Colonic mucosa (tissue), 4 donors: ENCODE results near the gene PPP1R16B. TPM values are rescaled to one million over a fixed set of nuclear protein-coding genes. Genes with fewer than 3 reads are reported as not detected.

Experiments used
- DNase-seq: peaks from one replicate; pipeline ENCODE4 v3.0.0-alpha.2; 2020
- H3K27ac ChIP-seq: fragments of 200-600 bp; one replicate; pipeline ENCODE4 v1.8.0; 2021
- H3K27me3 ChIP-seq: fragments of 200-600 bp; one replicate; pipeline ENCODE4 v1.8.0; 2021
- H3K36me3 ChIP-seq: fragments of 200-600 bp; one replicate; pipeline ENCODE4 v1.8.0; 2021
- H3K4me1 ChIP-seq: fragments of 200-600 bp; one replicate; pipeline ENCODE4 v1.8.0; 2021; ENCODE audit warnings: mild to moderate bottlenecking
- H3K4me3 ChIP-seq: fragments of 200-600 bp; one replicate; pipeline ENCODE4 v1.8.0; 2021
- H3K9ac ChIP-seq, 2 donors: one replicate each; pipeline ENCODE4 v1.7.0; 2013; ENCODE audit warnings: control low read depth in 2 of 2, low read depth in 2 of 2, low read length in 2 of 2
- H3K9me3 ChIP-seq: fragments of 200-600 bp; one replicate; pipeline ENCODE4 v1.8.0; 2021
- CTCF ChIP-seq: fragments of 200-600 bp; IDR thresholded peaks from one replicate; pipeline ENCODE4 v1.8.0; 2022; ENCODE audit warnings: antibody characterized with exemption, mild to moderate bottlenecking
- intact Hi-C: fragments of 100-400 bp; cut with DNase I; formaldehyde crosslinking; loops from one replicate; pipeline ENCODE4 v1.14.1; 2022
- total RNA-seq, 2 donors: library from RNA; stranded (reverse); fragmentation: NEBNext Ultra II Directional in 1 of 2; extraction: Animal tissue kit (Norgen Biotek cat#: 25700) in 1 of 2; gene quantifications; one replicate each; pipeline ENCODE4 v1.2.1, GENCODE V29; 2021
- donor health status: healthy.
- donor health status: DM: no; HTN: no; CAD: no.
- donor health status: DM: no; HTN: no; CAD: no.

PPP1R16B gene
- total RNA-seq, 2 donors from 2014 or later: 2.0 to 2.1 TPM

GRCh38 chr20:38871560-38871953, 66.1 kb downstream of the PPP1R16B start:
- peaks cover 13% of the 10 kb centered on the region for H3K4me1 ChIP-seq
- no peak for DNase-seq
- TF ChIP-seq CTCF: no peak

GRCh38 chr20:38872036-38872435, 66.5 kb downstream of the PPP1R16B start:
- intact Hi-C loops: no loop called here
- DNase-seq: peak; percentile 77
- Histone ChIP-seq H3K9me3 (no peaks in the 10 kb centered on the region), H3K27me3 (no peaks in the 10 kb centered on the region), H3K36me3 (no peaks in the 10 kb centered on the region), H3K4me1 (peaks cover 13% of the 10 kb centered on the region), H3K4me3 (no peak overlapping the region), H3K27ac (peak overlapping the region; percentile 70), H3K9ac (peak overlapping the region; percentile 42 to 49)
- no peak for TF ChIP-seq CTCF

More at GRCh38 chr20:38871560-38871953, 66.1 kb downstream of the PPP1R16B start:
- Histone ChIP-seq H3K9ac (no peak overlapping the region), H3K4me3 (no peak overlapping the region), H3K36me3 (no peaks in the 10 kb centered on the region), H3K27me3 (no peaks in the 10 kb centered on the region), H3K9me3 (no peaks in the 10 kb centered on the region), H3K27ac (peak overlapping the region; percentile 70)
- intact Hi-C loops: no loop called here

- intact Hi-C loops: no loop called here
- H3K9me3 ChIP-seq: no peaks in the 10 kb centered on the region
- H3K36me3 ChIP-seq: no peaks in the 10 kb centered on the region
- peak overlapping the region; percentile 70 for H3K27ac ChIP-seq
- peaks cover 13% of the 10 kb centered on the region for H3K4me1 ChIP-seq
- DNase-seq: no peak
- no peak overlapping the region for H3K4me3 ChIP-seq
- peak overlapping the region; percentile 42 to 49 for H3K9ac ChIP-seq
- H3K27me3 ChIP-seq: no peaks in the 10 kb centered on the region
- no peak for TF ChIP-seq CTCF
Observed at GRCh38 chr20:38872491-38873049, 67.1 kb downstream of the PPP1R16B start.

- H3K36me3 ChIP-seq: no peaks in the 10 kb centered on the region
- intact Hi-C loops: no loop called here
- no peak for TF ChIP-seq CTCF
- no peak overlapping the region for H3K4me3 ChIP-seq
- DNase-seq: no peak
- peaks cover 13% of the 10 kb centered on the region for H3K4me1 ChIP-seq
- no peaks in the 10 kb centered on the region for H3K27me3 ChIP-seq
- H3K9ac ChIP-seq: no peak overlapping the region
- no peaks in the 10 kb centered on the region for H3K9me3 ChIP-seq
- peak overlapping the region; percentile 70 for H3K27ac ChIP-seq
Observed at GRCh38 chr20:38873050-38873581, 67.6 kb downstream of the PPP1R16B start.

- intact Hi-C loops: no loop called here
- no peak for TF ChIP-seq CTCF
- DNase-seq: peak; percentile 38
- no peak overlapping the region for H3K4me3 ChIP-seq
- H3K27me3 ChIP-seq: no peaks in the 10 kb centered on the region
- peak overlapping the region; percentile 51 to 52 for H3K9ac ChIP-seq
- H3K9me3 ChIP-seq: no peaks in the 10 kb centered on the region
- H3K36me3 ChIP-seq: no peaks in the 10 kb centered on the region
- peaks cover 13% of the 10 kb centered on the region for H3K4me1 ChIP-seq
- peak overlapping the region; percentile 52 for H3K27ac ChIP-seq
Observed at GRCh38 chr20:38874460-38875174, 69.1 kb downstream of the PPP1R16B start.
